Activated T-helper 17 cell treated with anti-CD3 and anti-CD28 coated beads, Interleukin-2, amount 50 U/mL, for 72 hours (primary cell): ENCODE results near the gene INF2. TPM values are rescaled to one million over a fixed set of nuclear protein-coding genes. Genes with fewer than 3 reads are reported as not detected.

ENCODE experiments used
- ATAC-seq: fragments of 150-1000 bp; cut with Tn5 transposase; replicated peaks from 2 replicates; pipeline ENCODE4 v1.10.0; 2021; ENCODE audit warnings: mild to moderate bottlenecking, moderate library complexity
- H3K27ac Mint-ChIP-seq: one replicate; pipeline ENCODE4 v1.8.0; 2022; ENCODE audit warnings: mixed read lengths
- H3K27me3 Mint-ChIP-seq: one replicate; pipeline ENCODE4 v1.8.0; 2022; ENCODE audit warnings: mixed read lengths
- H3K36me3 Mint-ChIP-seq: one replicate; pipeline ENCODE4 v1.8.0; 2022; ENCODE audit warnings: low read depth, mild to moderate bottlenecking, mixed read lengths
- H3K4me1 Mint-ChIP-seq: one replicate; pipeline ENCODE4 v1.8.0; 2022; ENCODE audit warnings: mixed read lengths
- H3K4me3 Mint-ChIP-seq: one replicate; pipeline ENCODE4 v1.8.0; 2022; ENCODE audit warnings: mild to moderate bottlenecking, mixed read lengths
- H3K9me3 Mint-ChIP-seq: one replicate; pipeline ENCODE4 v1.8.0; 2022; ENCODE audit warnings: mixed read lengths
- total RNA-seq, 2 donors: library from RNA; stranded (reverse); gene quantifications; one replicate each; pipeline ENCODE4 v1.2.3, GENCODE V29; 2022

INF2 gene
- total RNA-seq, 2 donors from 2014 or later: 61.9 to 87.8 TPM

GRCh38 chr14:104695660-104696000, 6.2 kb downstream of the INF2 start:
- Mint-ChIP-seq H3K9me3 (no peaks in the 10 kb centered on the region), H3K4me3 (peak overlapping the region; percentile 57), H3K27ac (peak overlapping the region; percentile 85), H3K4me1 (peaks cover 11% of the 10 kb centered on the region), H3K27me3 (no peaks in the 10 kb centered on the region), H3K36me3 (peaks cover 6% of the 10 kb centered on the region)
- ATAC-seq: no peak

- ATAC-seq: no peak
- H3K4me3 Mint-ChIP-seq: no peak overlapping the region
- H3K27ac Mint-ChIP-seq: no peak overlapping the region
- peaks cover 11% of the 10 kb centered on the region for H3K4me1 Mint-ChIP-seq
- no peaks in the 10 kb centered on the region for H3K9me3 Mint-ChIP-seq
- peaks cover 6% of the 10 kb centered on the region for H3K36me3 Mint-ChIP-seq
- H3K27me3 Mint-ChIP-seq: no peaks in the 10 kb centered on the region
Observed at GRCh38 chr14:104696671-104697316, 7.4 kb downstream of the INF2 start.

- ATAC-seq: no peak
- Mint-ChIP-seq H3K36me3 (peaks cover 6% of the 10 kb centered on the region), H3K27me3 (no peaks in the 10 kb centered on the region), H3K4me1 (peaks cover 11% of the 10 kb centered on the region), H3K27ac (no peak overlapping the region), H3K4me3 (no peak overlapping the region), H3K9me3 (no peaks in the 10 kb centered on the region)
Observed at GRCh38 chr14:104697317-104697703, 7.9 kb downstream of the INF2 start.

GRCh38 chr14:104697892-104698583, 8.6 kb downstream of the INF2 start:
- H3K9me3 Mint-ChIP-seq: no peaks in the 10 kb centered on the region
- ATAC-seq: no peak
- no peaks in the 10 kb centered on the region for H3K27me3 Mint-ChIP-seq
- H3K27ac Mint-ChIP-seq: no peak overlapping the region
- H3K4me3 Mint-ChIP-seq: no peak overlapping the region
- H3K36me3 Mint-ChIP-seq: peaks cover 6% of the 10 kb centered on the region
- H3K4me1 Mint-ChIP-seq: peaks cover 11% of the 10 kb centered on the region

- ATAC-seq: no peak
- Mint-ChIP-seq H3K27me3 (no peaks in the 10 kb centered on the region), H3K4me3 (no peak overlapping the region), H3K4me1 (peaks cover 11% of the 10 kb centered on the region), H3K36me3 (peaks cover 7% of the 10 kb centered on the region), H3K9me3 (no peaks in the 10 kb centered on the region), H3K27ac (no peak overlapping the region)
Observed at GRCh38 chr14:104698688-104699425, 9.4 kb downstream of the INF2 start.

- Mint-ChIP-seq H3K9me3 (no peaks in the 10 kb centered on the region), H3K4me1 (peaks cover 7% of the 10 kb centered on the region), H3K27ac (no peak overlapping the region), H3K4me3 (no peak overlapping the region), H3K36me3 (peaks cover 12% of the 10 kb centered on the region), H3K27me3 (no peaks in the 10 kb centered on the region)
- no peak for ATAC-seq
Observed at GRCh38 chr14:104699426-104699748, 10.0 kb downstream of the INF2 start.

GRCh38 chr14:104700225-104700651, 10.8 kb downstream of the INF2 start:
- no peak for ATAC-seq
- Mint-ChIP-seq H3K9me3 (no peaks in the 10 kb centered on the region), H3K36me3 (peaks cover 12% of the 10 kb centered on the region), H3K27me3 (no peaks in the 10 kb centered on the region), H3K27ac (peak overlapping the region; percentile 22), H3K4me1 (peaks cover 5% of the 10 kb centered on the region), H3K4me3 (no peak overlapping the region)

GRCh38 chr14:104700747-104701217, 11.4 kb downstream of the INF2 start:
- Mint-ChIP-seq H3K27ac (peak overlapping the region; percentile 22), H3K27me3 (no peaks in the 10 kb centered on the region), H3K4me3 (no peak overlapping the region), H3K4me1 (peaks cover 4% of the 10 kb centered on the region), H3K9me3 (no peaks in the 10 kb centered on the region), H3K36me3 (peaks cover 11% of the 10 kb centered on the region)
- ATAC-seq: no peak

- no peak for ATAC-seq
- no peak overlapping the region for H3K27ac Mint-ChIP-seq
- H3K4me1 Mint-ChIP-seq: no peaks in the 10 kb centered on the region
- no peak overlapping the region for H3K4me3 Mint-ChIP-seq
- peaks cover 6% of the 10 kb centered on the region for H3K36me3 Mint-ChIP-seq
- H3K9me3 Mint-ChIP-seq: no peaks in the 10 kb centered on the region
- H3K27me3 Mint-ChIP-seq: no peaks in the 10 kb centered on the region
Observed at GRCh38 chr14:104701383-104702076, 12.1 kb downstream of the INF2 start.

GRCh38 chr14:104702106-104702505, 12.7 kb downstream of the INF2 start:
- Mint-ChIP-seq H3K4me3 (no peak overlapping the region), H3K36me3 (peaks cover 6% of the 10 kb centered on the region), H3K9me3 (no peaks in the 10 kb centered on the region), H3K27ac (no peak overlapping the region), H3K4me1 (no peaks in the 10 kb centered on the region), H3K27me3 (no peaks in the 10 kb centered on the region)
- ATAC-seq: no peak

- no peaks in the 10 kb centered on the region for H3K4me1 Mint-ChIP-seq
Observed at GRCh38 chr14:104702673-104703072, 13.3 kb downstream of the INF2 start.

GRCh38 chr14:104703269-104703668, 13.9 kb downstream of the INF2 start:
- no peaks in the 10 kb centered on the region for H3K4me1 Mint-ChIP-seq
- H3K9me3 Mint-ChIP-seq: no peaks in the 10 kb centered on the region
- no peak for ATAC-seq
- no peaks in the 10 kb centered on the region for H3K27me3 Mint-ChIP-seq
- H3K36me3 Mint-ChIP-seq: peaks cover 6% of the 10 kb centered on the region
- no peak overlapping the region for H3K4me3 Mint-ChIP-seq
- no peak overlapping the region for H3K27ac Mint-ChIP-seq

More at GRCh38 chr14:104702673-104703072, 13.3 kb downstream of the INF2 start:
- Mint-ChIP-seq H3K27ac (no peak overlapping the region), H3K36me3 (peaks cover 6% of the 10 kb centered on the region), H3K27me3 (no peaks in the 10 kb centered on the region), H3K4me3 (no peak overlapping the region), H3K9me3 (no peaks in the 10 kb centered on the region)
- no peak for ATAC-seq

GRCh38 chr14:104704252-104704651, 14.8 kb downstream of the INF2 start:
- peaks cover 6% of the 10 kb centered on the region for H3K36me3 Mint-ChIP-seq
- no peak for ATAC-seq
- H3K4me3 Mint-ChIP-seq: no peak overlapping the region
- H3K27ac Mint-ChIP-seq: no peak overlapping the region
- no peaks in the 10 kb centered on the region for H3K4me1 Mint-ChIP-seq
- H3K9me3 Mint-ChIP-seq: no peaks in the 10 kb centered on the region
- H3K27me3 Mint-ChIP-seq: no peaks in the 10 kb centered on the region

- Mint-ChIP-seq H3K4me3 (no peak overlapping the region), H3K27me3 (no peaks in the 10 kb centered on the region), H3K9me3 (no peaks in the 10 kb centered on the region), H3K36me3 (peaks cover 10% of the 10 kb centered on the region), H3K27ac (no peak overlapping the region), H3K4me1 (no peaks in the 10 kb centered on the region)
- ATAC-seq: no peak
Observed at GRCh38 chr14:104705340-104706047, 16.1 kb downstream of the INF2 start.
